SK-N-SH (cell line): ENCODE data around the gene LYL1. TPM values are rescaled to one million over a fixed set of nuclear protein-coding genes. Genes with fewer than 3 reads are reported as not detected.

Experiments
- CTCF ChIA-PET: fragments of 300-600, 350-600 bp; formaldehyde crosslinking; extraction: SDS; loops from one replicate; lab custom pipeline; 2021; lab: Yijun Ruan, JAX
- POLR2A ChIA-PET: fragments of 350-600 bp; sonication (Branson Sonifier 250); formaldehyde crosslinking; extraction: SDS; loops from one replicate; lab custom pipeline; 2020; ENCODE audit warnings: antibody characterized with exemption, inconsistent platforms; lab: Yijun Ruan, JAX
- DNase-seq: peaks from one replicate; pipeline ENCODE4 v3.0.0; 2012
- H2AFZ ChIP-seq: fragments of 200-600 bp; sonication (generic); 2 replicates; pipeline ENCODE4 v1.8.1; 2016; ENCODE audit warnings: antibody characterized with exemption, mild to moderate bottlenecking, low read depth
- H3F3A ChIP-seq: fragments of 200-600 bp; sonication (generic); replicated peaks from 2 replicates; pipeline ENCODE3; 2016; ENCODE audit warnings: antibody characterized with exemption, mild to moderate bottlenecking; ENCODE audit not compliant: insufficient read depth
- H3K27ac ChIP-seq, 2 experiments: fragments of 200-500 bp in 1 of 2; fragments of 200-600 bp in 1 of 2; sonication (Bioruptor generic) in 1 of 2; sonication (generic), shearing (Covaris generic) in 1 of 2; 2 replicates each; pipeline versions ENCODE4 v1.5.1 to v1.6.1; 2014 to 2016; ENCODE audit warnings: low read depth in 2 of 2, inconsistent platforms in 1 of 2, low read length in 1 of 2, mild to moderate bottlenecking in 1 of 2, mixed read lengths in 1 of 2
- H3K27me3 ChIP-seq: fragments of 200-600 bp; sonication (generic), shearing (Covaris generic); 2 replicates; pipeline ENCODE4 v1.6.1; 2016; ENCODE audit warnings: mixed run types; ENCODE audit not compliant: insufficient read depth
- H3K36me3 ChIP-seq, 2 experiments: fragments of 200-500 bp in 1 of 2; fragments of 200-600 bp in 1 of 2; sonication (Bioruptor generic) in 1 of 2; sonication (generic) in 1 of 2; replicated peaks in 1 of 2; 2 replicates each; pipeline versions ENCODE3 to v1.5.1; 2014 to 2016; ENCODE audit warnings: low read length in 1 of 2, mild to moderate bottlenecking in 1 of 2; ENCODE audit not compliant: insufficient read depth in 2 of 2, control insufficient read depth in 1 of 2
- H3K4me1 ChIP-seq, 2 experiments: fragments of 200-500 bp in 1 of 2; fragments of 200-600 bp in 1 of 2; sonication (Bioruptor generic) in 1 of 2; sonication (generic), shearing (Covaris generic) in 1 of 2; 2 replicates each; pipeline versions ENCODE4 v1.5.1 to v1.6.1; 2014 to 2016; ENCODE audit warnings: low read depth in 1 of 2, low read length in 1 of 2, mixed run types in 1 of 2; ENCODE audit not compliant: insufficient read depth in 2 of 2, control insufficient read depth in 1 of 2
- H3K4me2 ChIP-seq: fragments of 200-600 bp; sonication (generic), shearing (Covaris generic); 2 replicates; pipeline ENCODE4 v1.6.1; 2017; ENCODE audit warnings: mixed run types
- H3K4me3 ChIP-seq, 2 experiments: fragments of 200-500 bp in 1 of 2; fragments of 200-600 bp in 1 of 2; sonication (Bioruptor generic) in 1 of 2; sonication (generic), shearing (Covaris generic) in 1 of 2; 2 replicates each; pipeline versions ENCODE4 v1.5.1 to v1.8.1; 2014 to 2016; ENCODE audit warnings: low read depth in 2 of 2, inconsistent platforms in 1 of 2, low read length in 1 of 2, mild to moderate bottlenecking in 1 of 2, mixed read lengths in 1 of 2, moderate library complexity in 1 of 2
- H3K79me2 ChIP-seq: fragments of 200-600 bp; sonication (generic); 2 replicates; pipeline ENCODE4 v1.8.1; 2017; ENCODE audit warnings: mild to moderate bottlenecking; ENCODE audit not compliant: insufficient read depth
- H3K9ac ChIP-seq: fragments of 200-600 bp; sonication (generic); 2 replicates; pipeline ENCODE4 v1.6.1; 2017; ENCODE audit warnings: mixed run types
- H3K9me2 ChIP-seq: fragments of 200-600 bp; sonication (generic); 2 replicates; pipeline ENCODE4 v1.6.1; 2017; ENCODE audit warnings: mixed run types
- H3K9me3 ChIP-seq: fragments of 200-600 bp; sonication (generic); 2 replicates; pipeline ENCODE4 v1.6.1; 2017; ENCODE audit warnings: mixed run types, mild to moderate bottlenecking, moderate library complexity
- H4K20me1 ChIP-seq: fragments of 200-600 bp; sonication (generic); 2 replicates; pipeline ENCODE4 v1.6.1; 2017; ENCODE audit warnings: mild to moderate bottlenecking, mixed run types; ENCODE audit not compliant: insufficient read depth
- ELF1 ChIP-seq: IDR thresholded peaks from 2 replicates; pipeline ENCODE4 v1.4.0; 2012
- EP300 ChIP-seq, 2 experiments: IDR thresholded peaks; 2 replicates each; pipeline versions ENCODE4 v1.4.0 to v1.6.1; 2012; ENCODE audit warnings: borderline replicate concordance in 1 of 2, low read depth in 1 of 2, low read length in 1 of 2
- FOXJ3 ChIP-seq: sonication (generic); formaldehyde crosslinking; IDR thresholded peaks from 2 replicates; pipeline ENCODE4 v1.5.1; 2020; ENCODE audit warnings: mild to moderate bottlenecking, missing genetic modification reagents
- GABPA ChIP-seq: IDR thresholded peaks from 2 replicates; pipeline ENCODE4 v1.4.0; 2012; ENCODE audit warnings: low read depth, mild to moderate bottlenecking
- GATA2 ChIP-seq: sonication (generic); formaldehyde crosslinking; IDR thresholded peaks from 2 replicates; pipeline ENCODE4 v1.5.0; 2020; ENCODE audit warnings: mild to moderate bottlenecking, missing genetic modification reagents
- MEF2A ChIP-seq: IDR thresholded peaks from 2 replicates; pipeline ENCODE4 v1.4.0; 2012; ENCODE audit warnings: low read depth, borderline replicate concordance
- MXI1 ChIP-seq: IDR thresholded peaks from 2 replicates; pipeline ENCODE4 v1.6.1; 2012; ENCODE audit warnings: mild to moderate bottlenecking, low read depth, low read length, improper control_type of control experiment
- NFIC ChIP-seq: IDR thresholded peaks from 2 replicates; pipeline ENCODE4 v1.4.0; 2012; ENCODE audit warnings: borderline replicate concordance
- NRF1 ChIP-seq: IDR thresholded peaks from 2 replicates; pipeline ENCODE4 v1.6.1; 2012; ENCODE audit warnings: low read depth, mild to moderate bottlenecking, low read length
- POLR2AphosphoS5 ChIP-seq: IDR thresholded peaks from 2 replicates; pipeline ENCODE4 v1.6.1; 2012; ENCODE audit warnings: low read depth, low read length
- RAD21 ChIP-seq: IDR thresholded peaks from 2 replicates; pipeline ENCODE4 v1.6.1; 2012; ENCODE audit warnings: mild to moderate bottlenecking, low read length
- RFX5 ChIP-seq: IDR thresholded peaks from 2 replicates; pipeline ENCODE4 v1.6.1; 2012; ENCODE audit warnings: mild to moderate bottlenecking, improper control_type of control experiment, low read length
- RXRA ChIP-seq: IDR thresholded peaks from 2 replicates; pipeline ENCODE4 v1.4.0; 2012; ENCODE audit warnings: low read depth, mild to moderate bottlenecking, borderline replicate concordance
- TAF1 ChIP-seq: IDR thresholded peaks from 2 replicates; pipeline ENCODE4 v1.6.1; 2012; ENCODE audit warnings: low read depth, mild to moderate bottlenecking, low read length, moderate library complexity, borderline replicate concordance
- TCF12 ChIP-seq: IDR thresholded peaks from 2 replicates; pipeline ENCODE4 v1.4.0; 2012
- YY1 ChIP-seq: IDR thresholded peaks from 2 replicates; pipeline ENCODE4 v1.4.0; 2012; ENCODE audit warnings: low read depth, mild to moderate bottlenecking
- WGBS: methylation state at CpG from one replicate; pipeline ENCODE4 v1.1.6; 2017; ENCODE audit warnings: low lambda C conversion rate; 5-methylcytosine and 5-hydroxymethylcytosine counted together
- polyA plus RNA-seq, 3 experiments: library from polyadenylated mRNA; depleted of rRNA; stranded (reverse); fragments of >200 nt; gene quantifications; 2 replicates each; pipeline ENCODE4 v1.2.3, GENCODE V29; 2012
- TF ChIP-seq, protein P1 (sequence below): IDR thresholded peaks from 2 replicates; pipeline ENCODE4 v1.4.0; 2012; ENCODE audit warnings: low read depth
- TF ChIP-seq, protein P2 (sequence below): IDR thresholded peaks from 2 replicates; pipeline ENCODE4 v1.4.0; 2012; ENCODE audit warnings: low read depth, borderline replicate concordance
- TF ChIP-seq, protein P3 (sequence below): IDR thresholded peaks from 2 replicates; pipeline ENCODE4 v1.4.0; 2012; ENCODE audit warnings: low read depth, borderline replicate concordance
- TF ChIP-seq, protein P4 (sequence below): fragments of 150-350 bp; IDR thresholded peaks from 2 replicates; pipeline ENCODE4 v1.6.1; 2017; ENCODE audit warnings: antibody characterized with exemption, low read length, low read depth, borderline replicate concordance

Gene LYL1
- polyA plus RNA-seq, 1 of the 3 experiments (the other 2 are of a cell fraction), result 2.2 TPM

DNA sequence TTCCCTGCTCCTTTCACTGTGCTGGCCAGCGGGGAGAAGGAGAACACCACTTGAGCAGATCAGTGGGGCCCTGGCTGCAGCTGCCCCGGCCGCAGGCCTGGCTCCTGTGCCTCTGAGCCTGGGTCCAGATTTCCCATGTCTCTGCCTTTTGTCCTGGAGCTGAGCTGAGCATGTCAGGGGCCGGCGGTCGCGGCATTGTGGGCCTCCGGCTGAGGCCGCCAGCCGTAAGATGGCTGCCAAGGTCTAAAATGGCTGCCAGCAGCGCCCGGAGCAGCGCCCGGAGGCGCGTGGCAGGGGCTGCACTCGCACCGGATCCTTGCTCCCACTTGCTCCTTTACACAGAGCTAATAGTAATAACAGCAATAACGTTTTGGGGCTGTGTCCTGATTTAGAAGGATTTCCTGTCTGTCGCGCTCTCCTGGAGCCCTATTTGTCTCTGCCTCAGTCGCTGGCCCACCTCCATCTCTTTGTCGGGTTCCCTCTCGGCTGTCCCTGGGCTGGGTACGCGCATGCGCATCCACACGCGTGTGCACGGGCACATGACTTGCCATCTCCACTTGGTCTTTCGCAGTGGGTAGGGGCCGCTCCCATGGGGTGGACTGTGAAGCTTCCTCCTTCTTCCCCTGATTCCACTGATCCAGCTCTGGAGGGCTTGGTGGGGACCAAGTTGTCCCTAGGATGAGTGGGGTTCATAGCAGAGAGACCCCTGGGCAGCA lies 32.1 kb downstream of the LYL1 start:
- POLR2A ChIA-PET, result interaction anchor here (1.2 to 1.5 kb wide), 2 partner anchors 93 to 105 kb away, joined by 3 to 5 read pairs; no protein-coding TSS in a partner anchor
- H3K4me1 ChIP-seq, result peaks cover 0 to 69% of the 10 kb centered on the region in 2 experiments; a peak in 1 of 4 replicates
- H2AFZ ChIP-seq, result no peak overlapping the region
- H3K27me3 ChIP-seq, result no peaks in the 10 kb centered on the region
- no peak overlapping the region for H3K9ac ChIP-seq
- no peak for DNase-seq
- H3K9me3 ChIP-seq, result no peaks in the 10 kb centered on the region
- H3K79me2 ChIP-seq, result peaks cover 8% of the 10 kb centered on the region; the same call in 1 of the 2 replicates
- peak overlapping the region in 1 of 2 experiments; percentile 92; a peak in 2 of 4 replicates for H3K27ac ChIP-seq
- WGBS, result 93% methylated on average over 24 of the region's 32 CpGs
- H3K4me3 ChIP-seq, result no peak overlapping the region
- peaks cover 0 to 16% of the 10 kb centered on the region in 2 experiments for H3K36me3 ChIP-seq
- H3K9me2 ChIP-seq, result no peaks in the 10 kb centered on the region
- no peaks in the 10 kb centered on the region for H4K20me1 ChIP-seq
- no peak overlapping the region for H3K4me2 ChIP-seq
- CTCF ChIA-PET, result interaction anchor here (0.9 to 35.2 kb wide), 11 partner anchors 8 to 105 kb away, joined by 3 to 506 read pairs (median 5); partner anchors contain the start of gene DAND5
- TF ChIP-seq, protein P1, sequence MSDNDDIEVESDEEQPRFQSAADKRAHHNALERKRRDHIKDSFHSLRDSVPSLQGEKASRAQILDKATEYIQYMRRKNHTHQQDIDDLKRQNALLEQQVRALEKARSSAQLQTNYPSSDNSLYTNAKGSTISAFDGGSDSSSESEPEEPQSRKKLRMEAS, result no peak
- TF ChIP-seq GABPA (no peak), RFX5 (no peak), POLR2AphosphoS5 (no peak)
- no peaks in the 10 kb centered on the region for H3F3A ChIP-seq

DNA sequence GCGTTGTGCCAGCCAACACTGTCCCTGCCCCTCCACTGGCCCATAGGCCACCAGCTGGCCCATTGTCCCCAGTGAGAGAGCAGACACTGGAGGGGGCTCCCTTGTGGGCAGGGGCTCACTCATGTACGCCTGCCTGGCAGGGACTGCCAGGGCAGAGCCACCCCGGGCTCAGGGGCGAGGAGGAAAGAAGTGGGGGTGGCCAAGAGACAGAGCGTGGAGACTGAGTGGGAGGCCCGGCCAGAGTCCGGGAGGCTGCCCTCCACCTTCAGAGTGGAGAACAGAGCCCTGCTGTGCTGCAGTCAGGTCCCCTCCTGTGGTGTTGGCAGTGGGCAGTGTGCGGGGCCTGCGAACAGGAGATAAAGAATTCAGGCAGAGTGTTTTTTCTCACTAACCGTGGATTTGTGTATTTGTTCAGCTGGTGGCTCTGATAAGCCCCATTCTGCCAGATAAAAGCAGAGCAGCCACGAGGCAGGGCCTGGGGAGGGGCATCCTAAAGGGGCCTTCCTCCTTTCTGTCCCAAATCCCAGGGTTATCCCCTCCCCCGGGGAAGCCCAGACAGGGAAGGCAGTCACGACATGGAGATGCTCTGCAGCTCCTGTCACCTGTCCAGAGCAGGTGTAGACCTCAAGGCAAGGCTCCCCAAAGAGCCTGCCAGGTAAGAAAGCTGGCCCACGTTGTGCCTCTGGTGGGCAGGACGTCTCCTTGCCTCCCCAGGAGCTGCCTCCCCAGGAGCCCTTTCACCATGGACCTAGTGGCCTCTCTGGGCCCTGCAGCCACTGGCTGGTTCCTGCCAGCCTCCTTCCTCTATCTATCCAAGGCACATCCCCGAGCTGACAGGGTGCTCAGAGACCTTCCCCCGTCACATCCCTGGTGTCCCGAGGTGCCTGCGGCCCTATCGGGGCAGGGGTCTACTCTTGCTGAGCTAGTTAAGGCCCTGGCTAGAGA lies 33.0 kb downstream of the LYL1 start:
- CTCF ChIA-PET, result interaction anchor here (0.6 to 35.2 kb wide), 15 partner anchors 9 to 104 kb away, joined by 3 to 506 read pairs (median 5); no protein-coding TSS in a partner anchor
- H3K9me2 ChIP-seq, result no peaks in the 10 kb centered on the region
- H3K4me2 ChIP-seq, result no peak overlapping the region
- peak overlapping the region in 1 of 2 experiments; percentile 92; a peak in 2 of 4 replicates for H3K27ac ChIP-seq
- no peaks in the 10 kb centered on the region for H3F3A ChIP-seq
- POLR2A ChIA-PET, result interaction anchor here (1.2 to 1.5 kb wide), 2 partner anchors 92 to 104 kb away, joined by 3 to 5 read pairs; no protein-coding TSS in a partner anchor
- 0 out of 2 replicates have a peak, but pooled peaks have one; percentile 28 for TF ChIP-seq FOXJ3 (CRISPR knock-in tag)
- TF ChIP-seq, protein P2, sequence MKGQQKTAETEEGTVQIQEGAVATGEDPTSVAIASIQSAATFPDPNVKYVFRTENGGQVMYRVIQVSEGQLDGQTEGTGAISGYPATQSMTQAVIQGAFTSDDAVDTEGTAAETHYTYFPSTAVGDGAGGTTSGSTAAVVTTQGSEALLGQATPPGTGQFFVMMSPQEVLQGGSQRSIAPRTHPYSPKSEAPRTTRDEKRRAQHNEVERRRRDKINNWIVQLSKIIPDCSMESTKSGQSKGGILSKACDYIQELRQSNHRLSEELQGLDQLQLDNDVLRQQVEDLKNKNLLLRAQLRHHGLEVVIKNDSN, result no peak
- TF ChIP-seq NRF1, result no peak
- TF ChIP-seq RAD21, result 0 out of 2 replicates have a peak, but pooled peaks have one; percentile 10
- no peak for TF ChIP-seq MEF2A
- no peak for TF ChIP-seq TCF12
- no peak for TF ChIP-seq TAF1
- TF ChIP-seq, protein P3, sequence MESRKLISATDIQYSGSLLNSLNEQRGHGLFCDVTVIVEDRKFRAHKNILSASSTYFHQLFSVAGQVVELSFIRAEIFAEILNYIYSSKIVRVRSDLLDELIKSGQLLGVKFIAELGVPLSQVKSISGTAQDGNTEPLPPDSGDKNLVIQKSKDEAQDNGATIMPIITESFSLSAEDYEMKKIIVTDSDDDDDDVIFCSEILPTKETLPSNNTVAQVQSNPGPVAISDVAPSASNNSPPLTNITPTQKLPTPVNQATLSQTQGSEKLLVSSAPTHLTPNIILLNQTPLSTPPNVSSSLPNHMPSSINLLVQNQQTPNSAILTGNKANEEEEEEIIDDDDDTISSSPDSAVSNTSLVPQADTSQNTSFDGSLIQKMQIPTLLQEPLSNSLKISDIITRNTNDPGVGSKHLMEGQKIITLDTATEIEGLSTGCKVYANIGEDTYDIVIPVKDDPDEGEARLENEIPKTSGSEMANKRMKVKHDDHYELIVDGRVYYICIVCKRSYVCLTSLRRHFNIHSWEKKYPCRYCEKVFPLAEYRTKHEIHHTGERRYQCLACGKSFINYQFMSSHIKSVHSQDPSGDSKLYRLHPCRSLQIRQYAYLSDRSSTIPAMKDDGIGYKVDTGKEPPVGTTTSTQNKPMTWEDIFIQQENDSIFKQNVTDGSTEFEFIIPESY, result no peak
- TF ChIP-seq GATA2, result peak; percentile 70
- TF ChIP-seq RFX5, result no peak
- no peak for TF ChIP-seq RXRA
- no peak for TF ChIP-seq ELF1
- no peak for TF ChIP-seq NFIC
- peak; percentile 72 for TF ChIP-seq MXI1
- TF ChIP-seq, protein P4, sequence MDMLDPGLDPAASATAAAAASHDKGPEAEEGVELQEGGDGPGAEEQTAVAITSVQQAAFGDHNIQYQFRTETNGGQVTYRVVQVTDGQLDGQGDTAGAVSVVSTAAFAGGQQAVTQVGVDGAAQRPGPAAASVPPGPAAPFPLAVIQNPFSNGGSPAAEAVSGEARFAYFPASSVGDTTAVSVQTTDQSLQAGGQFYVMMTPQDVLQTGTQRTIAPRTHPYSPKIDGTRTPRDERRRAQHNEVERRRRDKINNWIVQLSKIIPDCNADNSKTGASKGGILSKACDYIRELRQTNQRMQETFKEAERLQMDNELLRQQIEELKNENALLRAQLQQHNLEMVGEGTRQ, result no peak
- peak in 1 of 2 experiments; percentile 50; a peak in 2 of 4 replicates for TF ChIP-seq EP300 (IDR thresholded peaks at IDR 0.05; ENCODE audit: borderline replicate concordance in 1 of 2, low read depth in 1 of 2, low read length in 1 of 2)
- TF ChIP-seq YY1, result no peak
- TF ChIP-seq POLR2AphosphoS5, result no peak
- no peak for TF ChIP-seq GABPA
- H3K4me3 ChIP-seq, result no peak overlapping the region
- WGBS, result 88% methylated on average over 18 of the region's 20 CpGs
- peak; percentile 76 for DNase-seq
- no peaks in the 10 kb centered on the region for H3K9me3 ChIP-seq
- H3K36me3 ChIP-seq, result peaks cover 0 to 11% of the 10 kb centered on the region in 2 experiments
- H2AFZ ChIP-seq, result no peak overlapping the region
- no peaks in the 10 kb centered on the region for H3K27me3 ChIP-seq
- peaks cover 0 to 70% of the 10 kb centered on the region in 2 experiments; a peak in 1 of 4 replicates for H3K4me1 ChIP-seq
- H4K20me1 ChIP-seq, result no peaks in the 10 kb centered on the region
- no peak overlapping the region for H3K9ac ChIP-seq
- H3K79me2 ChIP-seq, result peaks cover 12% of the 10 kb centered on the region; the same call in 1 of the 2 replicates
